HG02763 (cell line): Measurements from ENCODE around the gene STAG2.

ENCODE experiments used
- ATAC-seq: cut with Tn5 transposase; IDR thresholded peaks from one replicate; pipeline ENCODE4 v1.9.1; 2021; ENCODE audit warnings: mild to moderate bottlenecking, moderate library complexity; ENCODE audit not compliant: unreplicated experiment

The STAG2 gene

DNA sequence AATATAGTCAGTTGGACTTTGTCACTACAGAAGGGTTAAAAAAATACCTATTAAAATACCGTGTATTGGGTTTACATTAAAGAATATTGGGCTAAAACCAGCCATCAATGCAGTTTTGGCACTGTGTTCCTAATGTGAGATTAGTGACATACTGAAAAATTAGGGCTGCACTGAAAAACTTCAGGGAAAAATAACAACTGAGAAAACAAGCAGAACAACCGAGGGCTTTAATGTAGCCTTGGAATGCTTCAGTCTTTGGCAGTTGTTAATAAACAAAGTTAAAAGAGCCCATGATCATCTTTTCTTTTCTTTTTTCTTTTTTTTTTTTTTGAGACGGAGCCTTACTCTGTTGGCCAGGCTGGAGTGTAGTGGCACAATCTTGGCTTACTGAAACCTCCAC lies 12.4 kb downstream of the STAG2 start:
- ATAC-seq = no peak

DNA sequence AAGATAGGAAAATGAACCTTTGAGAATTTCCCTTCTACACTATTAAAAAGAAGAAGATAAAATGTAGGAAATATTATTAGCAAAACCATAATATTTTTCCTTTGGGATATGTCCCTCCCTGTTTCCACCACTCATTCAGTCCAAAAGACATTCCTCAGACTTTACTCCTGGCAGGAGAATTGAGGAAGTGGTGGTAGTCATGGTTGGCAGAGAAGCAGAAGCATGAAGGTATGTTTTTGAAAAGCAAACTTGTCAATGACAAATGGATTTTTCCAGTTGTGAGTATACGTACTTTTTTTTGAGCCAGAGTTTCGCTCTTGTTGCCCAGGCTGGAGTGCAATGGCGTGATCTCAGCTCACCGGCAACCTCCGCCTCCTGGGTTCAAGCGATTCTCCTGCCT lies 13.7 kb downstream of the STAG2 start:
- ATAC-seq = no peak

DNA sequence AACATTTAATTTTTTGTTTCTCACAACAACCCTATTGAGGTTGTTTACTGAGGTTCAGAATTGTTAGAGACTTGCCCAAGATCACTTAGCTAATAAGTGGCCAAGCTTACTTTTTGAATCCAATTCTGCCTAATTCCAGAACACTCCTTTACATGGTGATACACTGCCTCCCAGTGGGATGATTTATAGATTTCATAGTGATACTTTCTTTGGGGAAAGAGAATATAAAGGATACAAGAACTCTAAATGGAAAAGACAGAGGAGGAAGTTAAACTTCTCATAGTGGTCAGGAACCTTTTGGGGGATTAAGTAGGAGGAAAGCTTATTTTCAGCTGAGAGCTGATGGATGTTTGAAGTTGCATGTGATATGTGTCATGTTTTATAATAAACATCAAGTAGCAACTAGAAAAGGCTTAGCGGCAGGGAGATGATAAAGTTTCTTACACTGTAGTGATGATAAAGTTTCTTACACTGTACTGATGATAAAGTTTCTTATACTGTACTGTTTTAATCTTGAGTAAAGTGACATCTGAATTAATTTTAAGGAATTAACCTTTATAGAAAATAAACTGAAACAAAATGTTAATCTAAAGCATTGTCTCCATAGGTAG lies 15.3 kb downstream of the STAG2 start:
- ATAC-seq = no peak

DNA sequence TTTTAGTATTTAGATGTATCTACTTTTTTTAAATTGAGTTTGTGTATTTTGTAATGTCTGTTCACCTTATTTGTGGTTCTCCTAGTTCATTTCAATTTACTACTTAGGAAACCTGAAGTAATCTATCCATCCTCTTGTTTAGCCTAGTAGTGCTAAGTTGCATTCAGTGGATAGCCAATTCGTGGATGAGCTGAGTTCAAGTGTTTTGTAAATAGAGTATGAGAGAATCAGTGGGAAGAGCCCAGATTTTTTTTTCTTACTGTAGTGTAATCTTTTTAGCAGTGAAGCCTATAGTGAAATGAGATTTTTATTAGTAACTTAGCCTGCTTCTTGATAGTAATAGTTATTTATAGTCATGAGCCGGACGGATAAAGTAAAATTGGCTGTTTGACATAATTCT lies 21.7 kb downstream of the STAG2 start:
- ATAC-seq = no peak

DNA sequence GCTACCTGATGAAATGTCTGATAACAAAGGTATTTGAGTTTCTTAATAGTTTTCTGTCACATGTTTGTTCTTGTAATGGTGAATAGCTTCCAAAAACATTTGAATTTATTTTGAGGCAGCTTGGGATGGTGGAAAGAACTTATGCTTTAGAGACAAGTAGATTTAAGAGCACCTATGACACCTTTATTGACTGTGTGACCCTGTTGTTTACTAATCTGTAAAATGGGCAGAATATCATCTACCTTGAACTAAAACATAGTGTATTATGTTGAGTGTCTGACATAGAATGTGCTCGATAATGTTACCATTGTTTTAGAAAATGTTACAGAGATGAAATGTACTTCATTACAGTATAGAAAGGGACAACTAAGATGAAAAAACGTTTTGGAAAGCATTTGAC lies 24.9 kb downstream of the STAG2 start:
- no peak for ATAC-seq

DNA sequence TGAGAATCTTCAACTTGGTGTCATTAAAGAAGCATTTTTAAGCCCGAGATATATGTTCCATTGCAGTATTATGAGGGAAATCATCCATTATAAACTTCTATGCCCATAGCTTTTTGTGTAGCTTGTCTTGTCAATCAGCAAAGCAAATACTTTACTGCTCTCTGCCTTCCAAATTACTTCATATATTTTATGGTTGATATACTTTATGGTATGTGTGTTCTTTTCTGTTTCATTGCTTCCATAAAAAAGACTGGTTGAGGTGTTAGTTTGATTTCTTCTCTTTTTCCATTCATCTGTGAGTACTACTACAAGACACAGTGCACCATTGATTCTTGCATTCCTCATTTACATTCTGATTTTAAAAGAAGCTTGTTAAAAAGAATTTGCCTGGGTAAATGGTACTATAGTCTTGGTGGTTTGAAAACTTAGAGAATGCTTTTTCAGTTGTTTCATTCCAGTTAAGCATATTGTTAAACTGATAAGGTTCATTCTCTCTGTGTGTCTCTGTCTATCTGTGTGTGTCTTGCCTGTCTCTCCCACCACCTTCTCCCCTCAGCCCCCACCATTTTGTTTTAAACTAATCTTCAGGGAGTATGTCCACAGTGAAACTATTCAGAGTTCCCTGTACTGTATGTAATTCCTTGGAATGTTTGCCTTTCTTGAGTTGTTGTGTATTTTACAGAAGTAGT lies 27.1 kb downstream of the STAG2 start:
- ATAC-seq = no peak

DNA sequence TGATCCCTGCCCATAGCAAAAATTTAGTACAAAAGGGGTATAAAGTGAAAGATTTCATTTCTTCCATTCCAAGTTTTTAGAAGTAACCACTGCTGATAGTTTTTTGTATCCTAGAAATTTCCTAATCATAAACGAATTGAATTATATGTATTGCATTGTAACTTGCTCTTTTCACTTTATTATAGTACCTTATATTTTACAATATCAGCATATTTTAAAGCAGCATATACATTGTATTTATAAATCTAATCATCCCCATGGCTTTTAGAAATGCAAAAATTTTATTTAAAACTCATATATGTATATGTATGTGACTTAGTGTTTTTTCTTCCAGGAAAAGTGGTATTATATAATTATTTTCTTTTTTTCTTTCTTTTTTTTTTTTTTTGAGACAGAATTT lies 27.7 kb downstream of the STAG2 start:
- ATAC-seq = no peak

DNA sequence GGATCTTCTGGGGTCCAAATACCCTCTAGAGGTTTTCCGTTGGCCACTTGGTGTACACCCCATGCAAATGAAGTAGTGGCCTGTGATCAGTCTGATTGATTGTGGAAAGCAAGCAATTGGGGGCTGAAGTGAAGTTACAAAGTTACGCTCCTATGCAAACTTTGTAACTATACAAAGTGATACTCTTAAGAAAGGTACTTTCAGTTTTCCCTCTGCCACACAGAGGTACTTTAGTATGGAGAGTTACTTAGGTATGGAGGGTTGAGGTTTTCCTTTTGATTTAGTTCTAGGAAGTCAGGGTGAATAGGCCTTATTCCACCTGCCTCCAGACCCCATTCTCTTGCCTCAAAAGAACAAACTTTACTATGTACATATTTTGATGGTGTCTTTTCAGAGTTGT lies 28.7 kb downstream of the STAG2 start:
- no peak for ATAC-seq

DNA sequence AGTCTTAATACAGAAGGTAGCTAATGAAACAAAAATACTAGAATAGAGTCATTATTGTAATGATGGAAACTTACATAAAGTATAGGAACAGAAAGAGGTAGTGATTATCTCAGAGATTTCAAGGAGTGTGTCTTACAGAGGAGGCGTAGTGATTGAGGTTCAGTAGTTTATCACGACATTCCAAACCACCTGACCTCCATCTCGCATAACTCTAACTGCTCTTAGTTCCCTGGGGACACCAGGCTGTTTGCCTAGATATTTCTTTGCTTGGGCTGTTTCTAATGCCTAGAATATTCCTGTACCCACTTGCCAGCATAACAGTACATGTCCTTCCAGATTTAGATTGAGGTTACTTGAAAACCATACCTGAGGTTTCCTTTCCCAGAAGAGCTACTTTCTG lies 29.1 kb downstream of the STAG2 start:
- ATAC-seq = no peak

DNA sequence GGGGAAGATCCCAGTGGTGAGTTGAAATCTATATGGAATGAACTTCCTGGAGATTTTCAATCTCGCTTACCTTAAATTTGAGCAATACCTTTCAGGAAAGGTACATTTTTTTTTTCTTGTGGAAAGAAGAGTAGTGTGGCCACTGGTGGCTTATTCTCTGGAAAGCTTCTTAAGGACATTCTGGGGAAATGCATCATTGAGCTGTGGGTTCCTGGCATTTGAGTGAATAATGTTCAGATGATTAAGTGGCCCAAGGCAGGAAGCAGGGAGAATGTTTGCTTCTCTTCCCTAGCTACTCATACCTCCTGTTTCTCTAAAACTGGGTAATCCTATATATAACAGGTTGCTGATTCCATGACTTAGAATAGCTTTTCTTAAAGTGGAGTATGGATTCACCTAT lies 31.8 kb downstream of the STAG2 start:
- ATAC-seq = no peak

DNA sequence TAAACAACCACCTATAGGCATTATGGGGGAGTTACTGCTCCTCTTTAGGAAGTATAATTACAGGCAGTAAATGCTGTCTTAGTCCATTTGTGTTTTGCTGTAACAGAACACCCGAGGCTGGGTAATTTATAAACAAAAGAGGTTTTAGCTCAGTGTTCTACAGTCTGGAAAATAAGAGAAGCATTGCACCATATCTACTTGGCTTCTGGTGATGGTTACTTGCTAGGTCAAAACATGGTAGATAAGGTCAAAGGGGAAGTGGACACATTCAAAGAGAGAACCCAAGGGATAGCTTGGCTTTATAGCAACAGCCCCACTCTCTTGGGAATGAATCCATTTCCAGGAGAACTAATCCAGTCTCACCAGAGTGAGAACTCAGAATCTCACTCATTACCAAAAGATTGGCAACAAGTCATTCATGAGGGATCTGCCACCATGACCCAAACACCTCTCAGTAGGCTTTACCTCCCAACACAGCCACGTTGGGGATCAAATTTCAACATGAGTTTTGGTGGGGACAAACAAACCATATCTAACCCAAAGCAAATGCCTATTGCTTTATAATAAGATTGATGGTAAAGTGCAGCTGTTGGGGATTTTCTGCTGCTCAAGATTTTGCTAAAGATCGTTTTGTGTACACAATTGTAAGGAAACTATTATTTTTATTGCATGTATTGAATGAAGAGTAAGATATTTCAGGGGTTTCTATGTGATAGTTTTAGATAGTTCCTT lies 32.6 kb downstream of the STAG2 start:
- ATAC-seq = no peak

DNA sequence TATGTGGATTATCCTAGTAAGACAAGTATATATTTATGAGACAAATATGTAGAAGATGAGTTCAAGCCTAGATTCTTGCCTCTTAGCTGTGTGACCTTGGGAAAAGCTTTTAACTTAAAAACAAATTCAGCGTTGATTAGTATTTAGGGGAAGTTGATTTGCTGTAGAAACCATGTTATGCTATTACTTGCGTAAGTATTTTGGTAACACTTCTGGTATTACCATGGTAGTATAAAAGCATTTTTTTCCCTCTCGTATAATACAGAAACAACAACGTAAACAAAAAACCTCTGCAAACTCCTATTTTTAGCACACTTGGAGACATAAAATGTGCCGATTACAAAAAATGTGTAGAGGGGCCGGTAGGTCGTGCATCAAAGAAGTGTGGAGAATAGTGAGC lies 33.2 kb downstream of the STAG2 start:
- no peak for ATAC-seq

DNA sequence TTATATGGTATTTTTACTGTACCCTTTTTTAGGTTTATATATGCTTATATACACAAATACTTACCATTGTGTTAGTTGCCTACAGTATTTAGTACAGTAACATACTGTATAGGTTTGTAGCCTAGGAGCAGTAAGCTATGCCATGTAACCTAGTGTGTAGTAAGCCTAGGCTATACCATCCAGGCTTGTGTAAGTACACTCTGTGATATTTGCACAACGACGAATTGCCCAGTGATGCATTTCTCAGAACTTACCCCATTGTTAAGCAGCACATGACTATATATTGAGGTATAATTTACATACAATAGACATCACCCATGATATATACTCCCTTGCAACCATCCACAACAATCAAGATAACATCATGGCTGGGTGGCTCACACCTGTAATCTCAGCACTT lies 40.1 kb downstream of the STAG2 start:
- ATAC-seq = no peak

DNA sequence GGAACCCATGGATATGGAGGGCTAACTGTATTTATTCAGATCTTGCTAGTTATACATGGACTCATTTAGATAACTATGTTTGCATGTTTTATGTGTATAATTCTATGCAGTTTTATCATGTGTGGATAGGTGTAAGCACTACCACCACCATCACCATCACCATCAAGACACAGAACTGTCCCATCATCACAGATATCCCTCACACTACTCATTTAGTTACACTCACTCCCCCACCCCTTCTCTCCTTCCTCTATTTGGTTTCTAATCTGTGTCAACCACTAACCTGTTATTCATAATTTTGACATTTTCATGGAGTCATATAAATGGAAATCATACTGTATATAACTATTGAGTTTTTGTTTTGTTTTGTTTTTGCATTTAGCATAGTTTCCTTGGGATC lies 43.7 kb downstream of the STAG2 start:
- ATAC-seq = no peak

DNA sequence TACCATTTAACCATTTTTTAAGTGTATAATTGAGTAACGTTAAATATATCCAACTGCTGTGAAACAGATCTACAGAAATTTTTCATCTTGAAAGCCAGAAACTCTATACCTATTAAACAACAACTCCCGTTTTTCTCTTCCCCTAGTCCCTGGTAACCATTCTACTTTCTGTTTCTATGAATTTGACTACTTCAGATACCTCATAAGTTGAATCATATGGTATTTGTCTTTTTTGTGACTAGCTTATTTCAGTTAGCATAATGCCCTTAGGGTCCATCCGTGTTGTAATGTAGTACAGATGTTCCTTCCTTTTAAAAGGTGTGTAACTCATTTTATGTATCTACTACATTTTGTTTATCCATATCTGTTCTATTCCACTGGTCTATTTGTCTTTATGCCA lies 48.7 kb downstream of the STAG2 start:
- no peak for ATAC-seq

DNA sequence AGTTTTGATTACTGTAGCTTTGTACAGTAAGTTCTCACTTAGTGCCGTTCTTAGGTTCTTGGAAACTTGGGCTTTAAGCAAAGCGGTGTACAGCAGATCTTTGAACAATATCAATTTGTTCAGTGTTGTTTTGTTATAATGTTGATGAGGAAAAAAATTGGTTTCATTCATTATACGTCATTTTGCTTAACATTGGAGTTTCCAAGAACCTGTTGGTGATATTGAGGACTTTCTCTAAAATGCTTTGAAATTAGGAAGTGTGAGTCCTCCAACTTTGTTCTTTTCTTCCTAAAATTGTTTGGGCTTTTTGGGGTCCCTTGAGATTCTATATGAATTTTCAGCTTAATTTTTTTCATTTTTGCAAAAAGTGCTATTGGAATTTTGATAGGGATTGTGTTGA lies 49.1 kb downstream of the STAG2 start:
- no peak for ATAC-seq

DNA sequence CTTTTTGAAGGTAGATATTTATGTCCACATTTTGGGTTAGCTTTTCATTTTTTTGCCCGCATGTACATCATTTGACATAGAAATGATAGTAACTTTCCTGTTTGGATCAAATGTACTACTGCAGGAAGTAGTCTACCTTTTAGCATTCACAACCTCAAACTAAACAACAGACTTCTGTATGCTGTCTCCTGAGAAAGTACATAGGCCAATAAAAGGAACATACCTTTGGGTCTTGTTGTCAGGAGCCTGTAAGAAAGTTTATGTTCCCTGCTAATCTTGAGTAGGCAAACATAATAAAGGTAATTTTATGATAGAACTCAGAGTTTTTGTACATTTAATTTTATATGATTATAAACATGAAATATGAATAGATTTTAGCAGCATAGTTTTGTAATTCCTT lies 54.2 kb downstream of the STAG2 start:
- ATAC-seq = no peak

DNA sequence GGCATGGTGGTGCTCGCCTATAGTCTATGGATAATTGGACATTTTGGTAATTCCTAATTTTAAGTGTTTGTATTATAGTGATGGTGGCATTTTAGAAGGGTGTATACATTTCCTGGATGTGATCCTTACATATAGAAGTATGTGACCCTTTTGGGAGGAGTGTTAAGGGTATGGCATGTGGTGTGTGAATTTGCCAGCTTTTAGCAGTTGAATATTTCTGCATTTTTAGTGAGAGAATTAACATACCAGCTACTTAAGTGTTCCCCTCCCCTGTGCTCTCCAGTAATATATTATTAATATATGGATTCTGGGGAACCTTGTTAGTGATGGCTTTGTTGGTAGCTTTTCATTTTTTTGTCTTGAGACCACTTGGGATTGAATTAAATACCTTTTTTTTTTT lies 55.3 kb downstream of the STAG2 start:
- no peak for ATAC-seq

DNA sequence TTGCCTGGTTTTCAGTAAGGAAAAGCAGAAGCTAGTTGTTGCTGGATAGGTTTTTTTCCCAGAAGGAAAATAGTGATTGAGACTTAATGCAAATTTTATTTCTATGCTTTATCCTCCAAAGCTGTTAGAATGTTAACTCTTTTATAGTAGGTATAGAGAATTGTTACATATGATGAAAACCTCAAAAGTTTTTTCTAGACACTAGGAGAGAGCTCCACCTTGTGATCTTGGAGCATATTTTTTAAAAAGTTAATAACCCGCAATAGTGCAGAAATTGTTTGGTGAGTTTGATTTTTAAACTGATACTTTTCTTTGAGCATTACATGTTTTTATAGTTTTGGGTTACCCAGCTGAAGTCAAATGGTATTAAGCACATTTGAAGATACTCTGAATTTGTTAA lies 56.5 kb downstream of the STAG2 start:
- no peak for ATAC-seq

DNA sequence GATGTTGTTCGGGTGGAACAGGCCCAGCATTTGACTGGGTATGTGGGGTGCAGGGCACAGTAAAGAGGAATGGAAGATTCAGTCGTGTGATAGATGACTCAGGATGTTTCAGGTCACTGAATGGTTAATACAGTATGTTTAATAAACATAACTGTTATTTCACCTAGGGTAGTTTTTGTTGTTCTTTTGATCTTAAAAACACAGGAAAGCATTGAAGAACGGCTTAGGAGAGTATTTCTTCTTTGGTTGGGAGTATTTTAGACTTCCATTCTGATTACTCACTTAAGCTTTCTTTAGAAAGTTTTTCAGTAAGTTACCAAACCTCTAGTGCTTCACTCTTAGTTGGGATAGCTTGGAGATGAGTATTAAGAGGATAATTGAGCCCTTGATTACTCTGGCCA lies 62.3 kb downstream of the STAG2 start:
- no peak for ATAC-seq

DNA sequence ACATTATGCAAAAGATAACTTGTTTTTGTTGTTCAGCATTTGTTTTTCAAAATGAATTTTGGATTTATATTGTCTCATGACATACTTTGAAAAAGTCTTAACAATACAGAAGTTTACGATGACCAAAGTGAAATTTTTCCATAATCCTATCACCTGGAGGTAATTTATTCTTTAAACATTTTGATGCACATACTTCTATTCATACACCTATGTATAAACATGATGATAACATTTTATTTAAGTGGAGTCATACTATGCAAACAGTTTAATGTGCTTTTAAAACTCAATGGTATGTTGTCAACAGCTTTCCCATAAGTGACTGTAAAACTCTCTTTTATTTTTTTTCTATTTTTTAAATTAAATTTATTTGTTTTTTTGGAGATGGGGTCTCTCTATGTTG lies 65.0 kb downstream of the STAG2 start:
- no peak for ATAC-seq

DNA sequence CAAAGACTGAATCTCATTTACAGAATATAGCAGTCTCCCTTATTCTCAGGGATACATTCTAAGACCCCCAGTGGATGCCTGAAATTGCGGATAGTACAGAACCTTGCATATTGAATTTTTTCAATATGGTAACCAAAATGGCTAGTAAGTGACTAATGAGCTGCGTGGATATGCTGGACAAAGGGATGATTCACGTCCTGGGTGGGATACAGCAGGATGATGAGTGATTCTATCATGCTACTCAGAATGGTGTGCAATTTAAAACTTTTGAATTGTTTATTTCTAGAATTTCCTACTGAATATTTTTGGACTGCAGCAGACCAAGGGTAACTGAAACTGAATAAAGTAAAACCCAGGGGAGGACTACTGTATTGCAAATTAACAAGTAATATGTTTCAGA lies 66.7 kb downstream of the STAG2 start:
- no peak for ATAC-seq
